HG03521 (cell line): ENCODE measurements around the gene BLOC1S1.

Experiments
- ATAC-seq: cut with Tn5 transposase; IDR thresholded peaks from one replicate; pipeline ENCODE4 v1.9.1; 2021; ENCODE audit warnings: mild to moderate bottlenecking, moderate library complexity; ENCODE audit not compliant: unreplicated experiment

BLOC1S1 gene

GRCh38 chr12:55694188-55694515 is 21.7 kb upstream of the BLOC1S1 start:
- no peak for ATAC-seq

- no peak for ATAC-seq
Observed at GRCh38 chr12:55694651-55695050, 21.2 kb upstream of the BLOC1S1 start.

GRCh38 chr12:55695349-55695748 is 20.5 kb upstream of the BLOC1S1 start:
- ATAC-seq: no peak

GRCh38 chr12:55696141-55696540 is 19.7 kb upstream of the BLOC1S1 start:
- no peak for ATAC-seq

- ATAC-seq: no peak
Observed at GRCh38 chr12:55696796-55697462, 18.9 kb upstream of the BLOC1S1 start.

- no peak for ATAC-seq
Observed at GRCh38 chr12:55697686-55698085, 18.2 kb upstream of the BLOC1S1 start.

- no peak for ATAC-seq
Observed at GRCh38 chr12:55698241-55698955, 17.4 kb upstream of the BLOC1S1 start.

GRCh38 chr12:55698965-55699364 is 16.9 kb upstream of the BLOC1S1 start:
- ATAC-seq: no peak

GRCh38 chr12:55699471-55700055 is 16.3 kb upstream of the BLOC1S1 start:
- no peak for ATAC-seq

- ATAC-seq: no peak
Observed at GRCh38 chr12:55700255-55701018, 15.4 kb upstream of the BLOC1S1 start.

GRCh38 chr12:55702861-55703260 is 13.0 kb upstream of the BLOC1S1 start:
- no peak for ATAC-seq

- ATAC-seq: no peak
Observed at GRCh38 chr12:55703288-55703687, 12.6 kb upstream of the BLOC1S1 start.

- ATAC-seq: no peak
Observed at GRCh38 chr12:55703901-55704761, 11.7 kb upstream of the BLOC1S1 start.

- ATAC-seq: no peak
Observed at GRCh38 chr12:55704824-55705718, 10.8 kb upstream of the BLOC1S1 start.

GRCh38 chr12:55705782-55706402 is 10.0 kb upstream of the BLOC1S1 start:
- no peak for ATAC-seq

GRCh38 chr12:55706568-55707218 is 9.2 kb upstream of the BLOC1S1 start:
- no peak for ATAC-seq

GRCh38 chr12:55707219-55707671 is 8.6 kb upstream of the BLOC1S1 start:
- ATAC-seq: no peak

GRCh38 chr12:55707841-55708694 is 7.8 kb upstream of the BLOC1S1 start, which contains the start of gene ITGA7:
Gene ITGA7 (minus strand): TSS chr12:55707904. CDS start chr12:55707682, 222 bp downstream.
- no peak for ATAC-seq
